K562 (cell line): Measurements from ENCODE around the gene NEU1. TPM values are rescaled to one million over a fixed set of nuclear protein-coding genes. Genes with fewer than 3 reads are reported as not detected.
A peak's percentile ranks its signal among the peaks of the same experiment; 100 is the strongest.

Source experiments
- HDAC8 ChIP-seq: fragments of 450-650 bp; IDR thresholded peaks from 2 replicates; pipeline ENCODE4 v1.6.1; 2016; ENCODE audit warnings: mild to moderate bottlenecking, missing genetic modification characterization, moderate library complexity, missing compliant biosample characterization
- MGA ChIP-seq: fragments of 450-650 bp; IDR thresholded peaks from 2 replicates; pipeline ENCODE4 v1.6.1; 2016; ENCODE audit warnings: mild to moderate bottlenecking, moderate library complexity
- RBM25 ChIP-seq: fragments of 200-400 bp; formaldehyde crosslinking; IDR thresholded peaks from 2 replicates; pipeline ENCODE4 v1.6.1; 2018; ENCODE audit warnings: low read length, low read depth, moderate library complexity; ENCODE audit not compliant: severe bottlenecking
- RBM34 ChIP-seq: fragments of 200-400 bp; formaldehyde crosslinking; IDR thresholded peaks from 2 replicates; pipeline ENCODE4 v1.6.1; 2018; ENCODE audit warnings: low read length, borderline replicate concordance; ENCODE audit not compliant: insufficient read depth
- REST ChIP-seq, 2 experiments: fragments of 450-650 bp; formaldehyde crosslinking in 1 of 2; IDR thresholded peaks; 2 replicates each; pipeline versions ENCODE4 v1.4.0 to v1.6.1; 2014 to 2020; ENCODE audit warnings: mild to moderate bottlenecking in 2 of 2, borderline replicate concordance in 1 of 2, low read depth in 1 of 2
- polyA plus RNA-seq, 8 experiments: library from polyadenylated mRNA; depleted of rRNA in 4 of 8; stranded (reverse) in 5 of 8; unstranded in 3 of 8; fragments of >200 nt; fragmentation: Nextera tagmentation in 2 of 8; fragmentation: Illumina TruSeq in 1 of 8; extraction: Ambion mirVana in 2 of 8; extraction: Trizol in 1 of 8; gene quantifications; 2 replicates each; pipeline versions ENCODE4 v1.2.1 to v1.2.3, GENCODE V29; 2011 to 2014; ENCODE audit warnings: inconsistent platforms in 1 of 8, missing spikeins in 1 of 8
- total RNA-seq, 7 experiments: library from RNA; depleted of rRNA in 6 of 7; stranded (reverse); fragments of >200 nt in 6 of 7; fragmentation: Illumina TruSeq in 2 of 7; extraction: Trizol in 2 of 7; gene quantifications; 2 replicates each; pipeline versions ENCODE4 v1.2.1 to v1.2.3, GENCODE V29; 2011 to 2021; ENCODE audit warnings: low replicate concordance in 1 of 7

Gene NEU1
- total and polyA plus RNA-seq, 9 of the 15 experiments (the other 6 are each of a cell fraction or from before 2014, with no cell fraction given), result 14.8 to 67.8 (median 51.0) TPM

GRCh38 chr6:31899882-31900722 is 37.5 kb upstream of the NEU1 start (continued):
- TF ChIP-seq REST (IDR thresholded peaks at IDR 0.05; ENCODE audit: borderline replicate concordance), result no peak
- TF ChIP-seq REST (CRISPR knock-in tag; IDR thresholded peaks at IDR 0.05; ENCODE audit: low read depth), result no peak
- no peak for TF ChIP-seq RBM34
- TF ChIP-seq RBM25, result no peak
- no peak for TF ChIP-seq HDAC8
- TF ChIP-seq MGA, result peak; percentile 34; the same call in 1 of the 2 replicates
